HepG2 (cell line): ENCODE data around the gene AGAP1. TPM values are rescaled to one million over a fixed set of nuclear protein-coding genes. Genes with fewer than 3 reads are reported as not detected.

Experiments used
- ARID2 ChIP-seq: sonication (generic); formaldehyde crosslinking; IDR thresholded peaks from 2 replicates; pipeline ENCODE4 v1.8.1; 2022; ENCODE audit warnings: mild to moderate bottlenecking, missing genetic modification reagents, borderline replicate concordance
- ASH2L ChIP-seq: fragments of 300-600, 200-600 bp; sonication (generic); IDR thresholded peaks from 2 replicates; pipeline ENCODE4 v1.7.0; 2017; ENCODE audit warnings: low read depth, mild to moderate bottlenecking, moderate library complexity, mixed read lengths, low read length; ENCODE audit not compliant: insufficient read length
- BCL6 ChIP-seq: IDR thresholded peaks from 2 replicates; pipeline ENCODE4 v1.6.1; 2016; ENCODE audit warnings: missing genetic modification reagents, missing compliant biosample characterization
- CEBPB ChIP-seq: IDR thresholded peaks from 2 replicates; pipeline ENCODE4 v1.6.1; 2011; ENCODE audit warnings: low read depth, low read length, improper control_type of control experiment, borderline replicate concordance
- ELF3 ChIP-seq: IDR thresholded peaks from 2 replicates; pipeline ENCODE4 v1.6.1; 2016; ENCODE audit warnings: missing genetic modification reagents, missing compliant biosample characterization
- FOXP1 ChIP-seq, 2 experiments: fragments of 450-650 bp in 1 of 2; IDR thresholded peaks; 2 replicates each; pipeline ENCODE4 v1.6.1; 2017 to 2018; ENCODE audit warnings: antibody characterized with exemption in 1 of 2
- HNRNPK ChIP-seq: fragments of 200-400 bp; formaldehyde crosslinking; IDR thresholded peaks from 2 replicates; pipeline ENCODE4 v1.6.1; 2018; ENCODE audit warnings: low read length, low read depth, moderate library complexity, mild to moderate bottlenecking; ENCODE audit not compliant: poor library complexity, severe bottlenecking
- KDM4B ChIP-seq: sonication (generic); formaldehyde crosslinking; IDR thresholded peaks from 2 replicates; pipeline ENCODE4 v1.4.0; 2020; ENCODE audit warnings: missing genetic modification reagents
- KLF15 ChIP-seq: sonication (generic); formaldehyde crosslinking; IDR thresholded peaks from 2 replicates; pipeline ENCODE4 v1.8.1; 2023; ENCODE audit warnings: borderline replicate concordance, mild to moderate bottlenecking, inconsistent platforms, missing genetic modification reagents, mixed read lengths
- KMT2A ChIP-seq: sonication (generic); formaldehyde crosslinking; IDR thresholded peaks from 2 replicates; pipeline ENCODE4 v1.4.0; 2020; ENCODE audit warnings: missing genetic modification reagents
- LCORL ChIP-seq, 2 experiments: fragments of 450-650 bp in 1 of 2; sonication (generic) in 1 of 2; formaldehyde crosslinking in 1 of 2; IDR thresholded peaks; 2 replicates each; pipeline versions ENCODE4 v1.5.0 to v1.6.1; 2017 to 2020; ENCODE audit warnings: antibody characterized with exemption in 1 of 2, missing genetic modification reagents in 1 of 2
- MEIS2 ChIP-seq: sonication (generic); formaldehyde crosslinking; IDR thresholded peaks from 2 replicates; pipeline ENCODE4 v1.9.0; 2021; ENCODE audit warnings: mild to moderate bottlenecking, missing genetic modification reagents
- MIER2 ChIP-seq: IDR thresholded peaks from 2 replicates; pipeline ENCODE4 v1.6.1; 2016; ENCODE audit warnings: missing biosample characterization, missing genetic modification reagents
- PRDM4 ChIP-seq: sonication (generic); formaldehyde crosslinking; IDR thresholded peaks from 2 replicates; pipeline ENCODE4 v1.9.0; 2021; ENCODE audit warnings: missing genetic modification reagents, borderline replicate concordance
- SIN3A ChIP-seq: IDR thresholded peaks from 2 replicates; pipeline ENCODE4 v1.6.1; 2011; ENCODE audit warnings: low read depth, mild to moderate bottlenecking, control low read depth, low read length, borderline replicate concordance
- TP53 ChIP-seq: sonication (generic); formaldehyde crosslinking; conservative IDR thresholded peaks from 2 replicates; pipeline ENCODE4 v1.4.0; 2020; ENCODE audit warnings: missing genetic modification reagents
- YEATS4 ChIP-seq: sonication (generic); formaldehyde crosslinking; IDR thresholded peaks from 2 replicates; pipeline ENCODE4 v1.4.0; 2020; ENCODE audit warnings: missing genetic modification reagents, borderline replicate concordance
- ZBTB7A ChIP-seq: sonication (generic); formaldehyde crosslinking; IDR thresholded peaks from 2 replicates; pipeline ENCODE4 v1.8.0; 2022; ENCODE audit warnings: mild to moderate bottlenecking, missing genetic modification reagents
- ZMYM2 ChIP-seq: sonication (generic); formaldehyde crosslinking; IDR thresholded peaks from 2 replicates; pipeline ENCODE4 v1.8.0; 2022; ENCODE audit warnings: mild to moderate bottlenecking, missing genetic modification reagents
- ZNF230 ChIP-seq: sonication (generic); formaldehyde crosslinking; IDR thresholded peaks from 2 replicates; pipeline ENCODE4 v1.4.0; 2020; ENCODE audit warnings: mild to moderate bottlenecking, missing genetic modification reagents
- ZNF264 ChIP-seq: sonication (generic); formaldehyde crosslinking; IDR thresholded peaks from 2 replicates; pipeline ENCODE4 v1.4.0; 2020; ENCODE audit warnings: missing genetic modification reagents
- ZNF382 ChIP-seq: sonication (generic); formaldehyde crosslinking; IDR thresholded peaks from 2 replicates; pipeline ENCODE4 v1.5.0; 2020; ENCODE audit warnings: missing genetic modification reagents, mild to moderate bottlenecking, borderline replicate concordance
- ZNF501 ChIP-seq: sonication (generic); formaldehyde crosslinking; IDR thresholded peaks from 2 replicates; pipeline ENCODE4 v1.5.1; 2020; ENCODE audit warnings: mild to moderate bottlenecking, moderate library complexity, missing genetic modification reagents
- ZNF720 ChIP-seq: sonication (generic); formaldehyde crosslinking; IDR thresholded peaks from 2 replicates; pipeline ENCODE4 v1.4.0; 2020; ENCODE audit warnings: missing genetic modification reagents
- ZNF761 ChIP-seq: sonication (generic); formaldehyde crosslinking; conservative IDR thresholded peaks from 2 replicates; pipeline ENCODE4 v1.4.0; 2020; ENCODE audit warnings: mild to moderate bottlenecking, missing genetic modification reagents
- ZNF772 ChIP-seq: sonication (generic); formaldehyde crosslinking; IDR thresholded peaks from 2 replicates; pipeline ENCODE4 v1.5.0; 2020; ENCODE audit warnings: mild to moderate bottlenecking, missing genetic modification reagents
- ZNF878 ChIP-seq: sonication (generic); formaldehyde crosslinking; IDR thresholded peaks from 2 replicates; pipeline ENCODE4 v1.8.1; 2023; ENCODE audit warnings: mild to moderate bottlenecking, missing genetic modification reagents, moderate library complexity
- ZSCAN20 ChIP-seq: sonication (generic); formaldehyde crosslinking; IDR thresholded peaks from 2 replicates; pipeline ENCODE4 v1.4.0; 2020; ENCODE audit warnings: missing genetic modification reagents, mild to moderate bottlenecking, borderline replicate concordance
- polyA plus RNA-seq, 8 experiments: library from polyadenylated mRNA; depleted of rRNA in 3 of 8; stranded (reverse) in 7 of 8; unstranded in 1 of 8; fragments of >200 nt; fragmentation: Illumina TruSeq in 4 of 8; extraction: Trizol in 4 of 8; gene quantifications; 2 replicates each; pipeline versions ENCODE4 v1.2.1 to v1.2.3, GENCODE V29; 2011 to 2016; ENCODE audit warnings: low read depth in 4 of 8, missing spikeins in 1 of 8, mixed read lengths in 1 of 8; ENCODE audit not compliant: insufficient read depth in 1 of 8
- total RNA-seq, 5 experiments: library from RNA; depleted of rRNA; stranded (reverse); fragments of >200 nt; fragmentation: Illumina TruSeq; extraction: Trizol; gene quantifications; 2 replicates each; pipeline ENCODE4 v1.2.3, GENCODE V29; 2016; ENCODE audit warnings: low read depth in 1 of 5
- TF ChIP-seq, protein P1 (sequence below): sonication (generic); formaldehyde crosslinking; IDR thresholded peaks from 2 replicates; pipeline ENCODE4 v1.5.0; 2020; ENCODE audit warnings: missing genetic modification reagents, mild to moderate bottlenecking, borderline replicate concordance

The AGAP1 gene
- total and polyA plus RNA-seq, 2 of the 13 experiments (the other 11 are each of a cell fraction or from before 2014, with no cell fraction given), result 21.2 to 32.7 TPM

- peak; percentile 58; the same call in 1 of the 2 replicates for TF ChIP-seq ZNF761 (CRISPR knock-in tag)
- TF ChIP-seq KLF15 (CRISPR knock-in tag), result no peak
- TF ChIP-seq ZSCAN20 (CRISPR knock-in tag), result no peak
- no peak for TF ChIP-seq ZNF382 (CRISPR knock-in tag)
- TF ChIP-seq MIER2 (CRISPR knock-in tag), result peak; percentile 54; the same call in 1 of the 2 replicates
- TF ChIP-seq, protein P1, sequence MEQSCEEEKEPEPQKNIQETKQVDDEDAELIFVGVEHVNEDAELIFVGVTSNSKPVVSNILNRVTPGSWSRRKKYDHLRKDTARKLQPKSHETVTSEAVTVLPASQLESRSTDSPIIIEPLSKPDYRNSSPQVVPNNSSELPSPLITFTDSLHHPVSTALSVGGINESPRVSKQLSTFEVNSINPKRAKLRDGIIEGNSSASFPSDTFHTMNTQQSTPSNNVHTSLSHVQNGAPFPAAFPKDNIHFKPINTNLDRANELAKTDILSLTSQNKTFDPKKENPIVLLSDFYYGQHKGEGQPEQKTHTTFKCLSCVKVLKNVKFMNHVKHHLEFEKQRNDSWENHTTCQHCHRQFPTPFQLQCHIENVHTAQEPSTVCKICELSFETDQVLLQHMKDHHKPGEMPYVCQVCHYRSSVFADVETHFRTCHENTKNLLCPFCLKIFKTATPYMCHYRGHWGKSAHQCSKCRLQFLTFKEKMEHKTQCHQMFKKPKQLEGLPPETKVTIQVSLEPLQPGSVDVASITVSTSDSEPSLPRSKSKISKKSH (CRISPR knock-in tag), result no peak
- no peak for TF ChIP-seq ZMYM2 (CRISPR knock-in tag)
- peak; percentile 21; the same call in 1 of the 2 replicates for TF ChIP-seq ZNF772 (CRISPR knock-in tag)
- TF ChIP-seq HNRNPK, result no peak
- TF ChIP-seq BCL6, result peak; percentile 60
- TF ChIP-seq SIN3A, result no peak
- TF ChIP-seq ZNF264 (CRISPR knock-in tag), result peak; percentile 26; the same call in 1 of the 2 replicates
- 0 out of 2 replicates have a peak, but pooled peaks have one; percentile 15 for TF ChIP-seq FOXP1 (IDR thresholded peaks at IDR 0.05)
- peak; percentile 89 for TF ChIP-seq FOXP1 (CRISPR knock-in tag; IDR thresholded peaks at IDR 0.05)
- peak; percentile 68; the same call in 1 of the 2 replicates for TF ChIP-seq CEBPB
- no peak for TF ChIP-seq KMT2A
- TF ChIP-seq LCORL (IDR thresholded peaks at IDR 0.05), result peak; percentile 56; the same call in 1 of the 2 replicates
- TF ChIP-seq LCORL (CRISPR knock-in tag; IDR thresholded peaks at IDR 0.05), result peak; percentile 92
- peak; percentile 83; the same call in 1 of the 2 replicates for TF ChIP-seq ZNF230
- TF ChIP-seq ZBTB7A (CRISPR knock-in tag), result no peak
- no peak for TF ChIP-seq PRDM4 (CRISPR knock-in tag)
- TF ChIP-seq TP53, result no peak
- no peak for TF ChIP-seq ZNF878 (CRISPR knock-in tag)
- peak; percentile 58; the same call in 1 of the 2 replicates for TF ChIP-seq MEIS2 (CRISPR knock-in tag)
- no peak for TF ChIP-seq ZNF720 (CRISPR knock-in tag)
- no peak for TF ChIP-seq ARID2 (CRISPR knock-in tag)
- TF ChIP-seq ZNF501, result no peak; the same call in 1 of the 2 replicates
- peak; percentile 19; the same call in 1 of the 2 replicates for TF ChIP-seq ELF3 (CRISPR knock-in tag)
- TF ChIP-seq KDM4B, result no peak
- TF ChIP-seq ASH2L, result peak; percentile 13
- TF ChIP-seq YEATS4 (CRISPR knock-in tag), result no peak
These were observed 430.8 kb downstream of the AGAP1 start (continued) for GRCh38 chr2:235924675-235925063.
